HG02884 (cell line): ENCODE results near the gene ALDH1A3.

ENCODE experiments used
- ATAC-seq: cut with Tn5 transposase; IDR thresholded peaks from one replicate; pipeline ENCODE4 v1.9.1; 2021; ENCODE audit warnings: mild to moderate bottlenecking, moderate library complexity; ENCODE audit not compliant: unreplicated experiment

Gene ALDH1A3

DNA sequence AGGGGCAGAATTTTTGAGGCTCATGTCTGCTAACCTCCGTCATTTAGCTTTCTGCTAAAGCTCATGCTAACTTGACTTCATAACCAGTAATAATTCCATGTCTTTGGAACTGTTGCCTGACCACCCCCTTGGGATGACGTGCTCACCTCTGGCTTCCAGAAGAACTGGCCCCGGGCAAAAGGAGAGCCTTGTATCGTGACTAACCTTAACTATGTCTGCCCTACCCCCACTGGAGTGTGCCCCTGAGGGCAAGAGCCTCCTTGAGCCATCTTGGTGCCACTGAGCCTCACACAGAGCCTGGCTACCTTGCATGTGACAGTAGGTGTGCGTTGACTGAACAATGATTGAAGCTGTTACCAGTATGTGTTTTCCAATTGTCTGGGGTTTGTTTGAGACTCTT lies 44.3 kb downstream of the ALDH1A3 start:
- no peak for ATAC-seq

DNA sequence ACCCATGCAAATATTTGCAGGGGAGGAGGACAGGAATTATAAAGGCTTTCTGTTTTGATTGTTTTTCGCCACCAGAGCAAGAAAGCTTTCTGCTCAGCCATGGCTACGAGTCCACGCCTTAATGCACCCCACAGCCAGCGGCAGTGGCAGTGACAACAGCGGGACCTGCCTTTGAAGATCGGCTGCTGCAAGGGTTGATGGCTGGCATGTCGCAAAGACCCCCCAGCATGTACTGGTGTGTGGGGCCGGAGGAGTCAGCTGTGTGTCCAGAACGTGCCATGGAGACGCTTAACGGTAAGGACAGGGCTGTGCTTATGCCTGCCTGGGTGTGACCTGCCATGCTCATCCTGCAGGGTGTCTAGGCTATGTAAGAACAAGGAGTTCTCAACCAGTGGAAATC lies 44.8 kb downstream of the ALDH1A3 start:
- ATAC-seq, result no peak

DNA sequence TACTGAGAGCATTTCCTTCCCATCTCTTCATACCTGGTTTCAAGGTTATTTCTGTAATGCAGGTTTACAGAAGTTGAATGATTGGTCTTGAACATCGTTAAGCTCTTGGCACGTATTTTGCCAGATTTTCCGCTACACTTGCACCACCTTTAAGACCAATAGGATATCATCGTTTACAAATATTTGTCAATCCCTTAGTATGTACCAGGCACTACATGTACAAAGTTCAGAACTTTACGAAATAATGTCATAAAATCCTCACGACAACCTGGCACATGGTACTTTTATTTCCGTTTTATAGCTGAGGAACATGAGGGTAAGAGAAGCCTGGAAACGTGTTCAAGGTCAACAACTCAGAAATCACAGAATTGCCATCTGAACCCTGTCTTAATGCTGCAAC lies 45.8 kb downstream of the ALDH1A3 start:
- no peak for ATAC-seq

DNA sequence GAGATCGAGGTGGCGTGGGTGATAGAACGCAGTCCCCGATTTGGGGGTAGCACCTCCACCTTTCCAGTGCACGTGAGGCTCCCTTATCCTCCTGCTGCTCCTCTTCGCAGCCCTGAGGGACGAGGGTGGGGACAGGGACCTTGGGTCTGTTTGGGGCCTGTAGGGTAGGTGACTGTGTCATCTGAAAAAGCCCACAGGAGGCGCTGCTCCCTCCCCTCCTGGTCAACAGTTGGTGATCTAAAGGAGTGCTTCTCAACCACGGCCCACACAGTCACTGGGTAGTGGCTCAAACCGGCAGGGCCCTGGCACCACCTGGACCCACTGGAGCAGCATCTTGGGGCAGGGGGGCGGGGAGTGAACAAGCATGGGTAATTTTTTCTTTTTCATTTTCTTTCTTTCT lies 46.6 kb downstream of the ALDH1A3 start:
- no peak for ATAC-seq

DNA sequence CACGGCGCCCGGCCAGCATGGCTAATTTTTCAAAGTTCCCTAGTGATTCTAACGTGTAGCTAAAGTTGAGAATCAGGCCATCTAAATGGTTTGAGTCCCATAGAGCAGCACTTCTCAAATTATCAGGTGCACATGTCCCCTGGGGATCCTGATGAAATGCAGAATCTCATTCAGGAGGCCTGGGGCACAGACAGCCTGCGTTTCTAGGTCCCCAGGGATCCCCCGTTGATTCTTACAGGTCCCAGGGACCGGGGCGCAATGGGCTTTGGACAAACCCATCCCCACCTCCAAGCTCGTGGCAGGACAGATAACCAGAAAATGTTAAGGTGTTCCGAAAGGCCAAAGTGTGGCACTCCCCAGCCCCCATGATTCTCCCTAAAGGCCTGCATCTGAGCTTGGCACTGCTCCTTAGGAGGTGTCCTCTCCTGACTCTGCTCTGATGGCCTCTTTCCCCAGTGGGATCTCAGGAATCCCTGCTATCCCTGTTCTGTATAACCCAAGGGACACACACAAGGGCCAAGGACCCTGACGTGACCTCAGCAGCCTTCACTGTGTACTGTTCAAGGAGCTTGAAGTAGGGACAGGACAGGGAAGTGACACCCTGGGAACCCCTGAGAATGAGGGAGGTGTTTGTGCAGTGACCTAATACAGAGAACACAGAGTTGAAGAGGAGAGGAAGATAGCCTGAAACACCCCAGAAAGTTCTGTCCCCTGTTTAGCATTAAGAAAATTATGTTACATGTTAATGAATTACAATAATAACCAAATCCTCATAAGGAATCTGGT lies 47.5 kb downstream of the ALDH1A3 start:
- no peak for ATAC-seq

DNA sequence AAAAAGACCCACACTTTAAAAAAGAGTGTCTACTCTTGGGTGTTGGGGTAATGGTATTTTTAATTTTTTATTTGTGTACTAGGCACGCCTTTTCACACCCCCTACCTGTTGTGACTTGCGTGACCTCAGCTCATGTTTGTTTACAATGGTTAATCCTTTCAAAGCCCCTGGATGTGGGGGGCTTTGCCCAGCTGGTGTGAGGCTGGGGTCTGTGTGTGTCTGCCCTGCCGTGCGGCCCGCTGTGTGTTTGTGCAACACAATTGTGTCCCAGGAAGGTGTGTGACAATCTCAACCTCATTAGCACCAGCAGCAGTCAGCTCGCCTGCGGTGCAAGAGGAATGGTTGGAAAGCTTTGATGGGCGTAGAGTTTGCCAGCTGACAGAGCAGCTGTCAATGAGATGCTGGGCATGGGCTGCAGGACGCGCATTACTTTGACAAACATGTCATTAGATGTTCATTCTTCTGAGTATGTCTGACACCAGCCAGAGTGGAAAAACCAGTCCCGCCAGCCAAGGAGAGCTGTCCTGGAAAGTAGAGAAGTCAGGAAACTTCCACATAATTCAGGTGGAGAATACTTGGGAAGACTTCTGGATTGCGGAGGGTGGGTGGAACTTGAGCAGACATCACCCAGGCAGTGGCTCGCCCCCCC lies 49.1 kb downstream of the ALDH1A3 start:
- ATAC-seq, result no peak

DNA sequence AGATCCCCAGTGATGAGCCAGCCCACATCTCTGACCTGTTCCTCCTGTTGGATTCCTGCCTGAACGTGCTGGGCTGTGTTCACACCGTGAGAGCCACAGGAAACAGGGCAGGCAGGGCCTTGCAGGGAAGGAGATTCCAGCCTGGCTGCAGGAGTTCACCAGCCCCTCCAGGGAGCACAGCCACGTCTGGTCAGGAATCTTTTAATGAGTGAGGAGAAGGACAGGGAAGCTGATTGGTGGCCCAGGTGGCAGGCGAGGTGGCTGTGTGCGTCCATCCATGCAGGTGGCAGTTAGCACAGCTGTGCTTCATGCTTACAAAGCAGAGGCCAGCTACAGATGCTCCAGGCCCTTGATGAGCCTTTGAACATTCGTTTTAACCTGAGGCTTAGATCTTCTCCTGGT lies 50.0 kb downstream of the ALDH1A3 start:
- no peak for ATAC-seq

DNA sequence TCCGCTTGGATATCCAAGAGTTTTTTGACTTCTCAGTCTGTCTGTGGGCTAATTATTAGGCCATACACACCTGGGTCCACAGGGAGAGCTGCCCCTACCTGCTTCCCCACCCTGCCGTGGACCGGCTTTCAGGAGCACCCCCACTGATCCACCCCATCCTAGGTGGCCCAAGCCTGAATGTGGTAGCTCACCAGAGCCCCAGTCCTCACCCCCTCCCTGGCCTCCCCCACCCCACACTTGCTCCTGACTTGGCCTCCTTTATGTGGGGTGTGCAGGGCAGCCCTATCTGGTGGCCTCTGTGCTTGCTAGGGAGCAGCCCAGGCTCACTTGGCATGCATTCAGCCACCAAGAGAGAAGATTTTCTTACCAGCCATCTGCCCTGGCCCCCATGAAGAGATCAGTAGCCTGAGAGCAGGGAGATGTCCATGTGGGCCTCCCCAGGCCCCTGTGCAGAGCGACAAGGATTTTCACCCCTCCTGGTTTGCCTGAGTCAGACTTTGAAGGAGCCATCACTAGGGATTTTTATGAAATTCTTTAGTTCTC lies 50.7 kb downstream of the ALDH1A3 start:
- ATAC-seq, result no peak

DNA sequence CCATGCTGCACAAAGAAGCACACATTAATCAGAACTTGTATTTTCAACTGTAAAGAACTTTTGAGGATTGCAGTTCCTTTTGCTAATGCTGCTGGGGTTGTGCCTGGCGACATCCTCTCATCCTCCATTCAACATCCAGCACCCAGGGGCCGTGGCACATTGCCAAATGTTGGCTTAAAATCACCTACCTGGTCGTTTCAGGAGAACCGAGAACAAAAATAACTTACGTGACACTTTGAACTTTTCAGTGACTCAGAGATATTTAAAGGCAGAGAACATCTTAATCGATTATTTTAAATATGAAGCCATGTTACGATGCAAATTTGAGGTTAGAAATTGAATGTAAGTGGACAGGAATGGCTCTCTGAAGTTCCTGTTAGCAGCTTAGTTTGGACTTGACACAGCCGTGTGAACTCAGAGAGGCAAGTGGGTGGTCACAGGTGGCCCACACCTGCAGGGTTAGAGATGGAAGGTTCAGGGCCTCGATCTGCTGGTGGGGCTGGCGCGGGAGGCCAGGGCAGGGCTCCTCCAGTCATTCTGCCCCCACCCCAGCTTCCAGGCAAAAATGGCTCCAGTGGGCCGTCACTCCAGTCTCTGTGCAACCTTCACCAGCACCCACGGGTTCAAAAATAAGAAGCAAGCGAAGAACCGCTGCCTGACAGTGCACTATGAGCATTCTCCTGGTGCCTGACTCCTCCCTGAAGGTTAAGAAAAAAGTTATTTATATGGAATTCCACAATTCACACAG lies 51.7 kb downstream of the ALDH1A3 start:
- peak; percentile 61 for ATAC-seq

DNA sequence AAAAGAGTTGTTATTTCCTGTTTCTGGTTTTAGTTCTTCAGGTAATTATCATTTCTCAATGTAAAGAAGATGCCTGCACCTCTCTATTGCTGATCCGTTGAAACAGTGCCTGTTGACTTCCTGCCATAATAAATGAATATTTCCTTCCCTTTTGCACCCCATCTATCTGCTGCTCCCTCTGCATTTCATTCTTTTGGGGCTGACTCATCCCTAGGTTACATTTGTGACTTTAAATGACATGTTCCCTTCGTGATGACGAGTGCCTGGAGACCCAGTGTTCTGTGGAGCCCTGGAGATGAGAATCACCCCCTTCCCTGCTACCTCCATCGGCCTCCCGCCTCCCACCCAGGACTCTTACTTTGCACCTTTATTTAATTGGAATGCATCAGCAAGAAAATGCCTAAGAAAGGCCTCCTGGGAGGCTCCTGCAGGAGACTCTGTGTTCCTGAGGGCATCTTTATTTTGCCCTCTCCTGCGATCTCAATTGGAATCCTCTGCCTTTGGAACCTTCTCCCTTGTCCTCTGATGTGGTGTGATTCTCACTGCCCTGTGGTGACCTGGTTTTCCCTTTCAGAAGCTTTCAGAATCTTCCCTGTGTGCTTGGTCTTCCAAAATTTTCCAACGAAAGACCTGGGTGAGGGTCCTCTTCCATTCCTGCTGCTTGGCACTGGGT lies 53.2 kb downstream of the ALDH1A3 start:
- no peak for ATAC-seq

DNA sequence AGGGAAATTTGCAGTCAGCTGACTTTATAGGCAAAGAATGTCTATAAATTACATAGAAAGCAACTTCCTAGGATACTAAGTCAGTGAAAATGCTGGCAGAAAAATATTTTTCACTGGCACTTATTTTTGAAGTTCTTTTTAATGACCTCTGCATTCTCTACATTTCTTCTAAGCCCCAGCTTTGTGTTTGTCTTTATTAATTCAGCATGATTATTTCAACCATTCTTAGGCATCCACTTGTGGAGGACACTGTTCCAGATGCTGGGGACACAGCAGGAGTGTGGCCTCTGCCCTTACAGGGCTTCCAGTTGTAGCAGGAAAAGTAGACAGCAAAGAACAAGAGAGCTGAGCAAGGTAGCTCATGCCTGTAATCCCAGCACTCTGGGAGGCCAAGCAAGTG lies 54.5 kb downstream of the ALDH1A3 start:
- no peak for ATAC-seq

DNA sequence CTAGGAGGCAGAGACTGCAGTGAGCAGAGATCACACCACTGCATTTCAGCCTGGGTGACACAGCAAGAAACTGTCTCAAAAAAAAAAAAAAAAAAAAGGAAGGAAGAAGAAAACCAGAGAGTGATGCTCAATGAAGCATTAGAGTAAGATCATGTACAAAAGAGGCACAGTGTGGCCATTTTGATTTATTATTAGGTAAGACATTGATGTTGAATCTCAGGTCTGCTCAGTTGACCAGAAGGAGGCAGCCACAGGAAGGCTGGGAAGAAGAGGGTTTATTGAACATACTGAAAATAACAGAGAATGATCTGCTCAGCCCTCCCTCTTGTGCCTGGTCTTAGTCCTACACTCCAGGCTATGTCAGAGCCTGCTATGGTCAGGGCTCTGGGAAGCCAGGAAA lies 55.1 kb downstream of the ALDH1A3 start:
- ATAC-seq, result no peak

DNA sequence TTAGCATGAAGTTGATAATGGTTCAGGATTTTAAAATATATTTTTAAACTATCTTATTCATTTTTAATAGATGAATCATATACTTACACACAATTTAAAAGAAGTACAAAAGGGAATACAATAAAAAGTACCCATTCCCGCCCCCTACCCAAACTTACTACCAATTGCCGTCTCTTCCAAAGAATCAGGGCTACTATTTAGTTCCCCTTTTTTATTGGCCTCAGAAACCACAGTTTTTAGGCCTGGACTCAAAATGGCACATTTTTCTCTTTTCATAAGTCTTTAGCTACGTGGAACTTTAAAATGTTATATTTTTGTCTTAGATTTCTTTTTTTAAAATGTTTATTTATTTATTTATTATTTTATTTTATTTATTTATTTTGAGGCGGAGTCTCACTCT lies 57.5 kb downstream of the ALDH1A3 start:
- no peak for ATAC-seq

DNA sequence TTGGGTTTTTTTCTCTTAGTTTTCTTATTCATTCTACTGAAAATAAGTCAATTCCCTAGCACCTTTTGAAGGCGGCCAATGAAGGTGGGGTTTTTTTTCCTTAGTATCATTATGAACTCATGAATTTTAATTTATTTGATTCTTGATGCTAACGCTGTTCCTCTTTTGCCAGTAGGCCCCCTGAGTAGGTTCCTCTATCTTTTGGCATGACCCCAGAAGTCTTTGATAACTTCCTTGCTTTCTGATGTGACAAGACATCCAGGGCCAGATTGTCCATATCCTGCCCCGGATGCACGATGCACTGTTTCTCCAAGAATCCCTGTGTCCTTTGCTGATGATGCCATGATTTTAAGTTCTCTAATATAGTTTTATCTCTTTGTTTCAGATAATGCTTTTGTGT lies 60.2 kb downstream of the ALDH1A3 start:
- ATAC-seq, result no peak

DNA sequence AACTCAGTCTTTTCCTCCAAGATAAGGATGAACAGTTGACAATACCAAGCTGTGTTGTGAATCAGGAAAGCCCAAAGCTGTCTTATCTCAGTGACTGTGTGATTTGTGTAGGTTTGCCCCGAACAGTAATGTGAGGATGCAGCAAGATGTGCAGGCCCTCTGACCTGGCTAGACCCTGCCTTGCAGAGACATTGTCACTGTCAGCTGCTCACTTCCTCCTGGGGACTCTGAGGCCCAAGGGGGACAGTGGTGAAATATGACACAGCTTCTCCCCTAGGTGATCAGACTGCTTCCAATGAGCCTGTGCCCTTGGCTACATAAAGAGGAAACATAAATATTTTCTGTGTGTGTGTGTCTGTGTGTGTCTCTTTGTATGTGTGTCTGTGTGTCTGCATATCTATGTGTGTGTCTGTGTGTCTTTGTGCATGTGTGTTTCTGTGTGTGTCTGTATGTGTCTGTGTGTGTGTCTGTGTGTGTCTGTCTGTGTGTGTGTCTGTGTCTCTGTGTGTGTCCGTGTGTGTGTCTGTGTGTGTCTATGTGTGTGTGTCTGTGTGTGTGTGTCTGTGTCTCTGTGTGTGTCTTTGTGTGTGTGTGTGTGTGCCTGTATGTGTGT lies 61.2 kb downstream of the ALDH1A3 start:
- ATAC-seq, result peak; percentile 78

DNA sequence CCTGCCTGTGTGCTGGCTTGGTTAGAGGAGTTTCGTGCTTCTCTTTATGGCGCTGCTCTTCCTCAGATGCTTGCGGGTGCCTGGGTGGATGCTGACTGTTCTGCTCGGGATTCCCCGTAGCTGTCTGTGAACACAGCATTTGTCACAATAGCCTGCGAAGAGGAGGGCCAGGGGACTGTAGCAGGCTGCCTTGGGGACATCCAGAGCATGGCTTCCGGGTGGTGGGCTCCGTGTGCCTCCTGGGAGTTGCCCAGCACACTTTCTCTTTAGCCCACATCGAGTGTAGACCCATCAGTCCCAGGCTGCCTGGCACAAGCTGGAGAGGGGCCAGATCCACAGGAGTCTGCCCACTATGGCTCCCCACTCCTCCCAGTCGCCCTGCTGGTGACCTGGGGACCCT lies 61.9 kb downstream of the ALDH1A3 start:
- peak; percentile 43 for ATAC-seq

DNA sequence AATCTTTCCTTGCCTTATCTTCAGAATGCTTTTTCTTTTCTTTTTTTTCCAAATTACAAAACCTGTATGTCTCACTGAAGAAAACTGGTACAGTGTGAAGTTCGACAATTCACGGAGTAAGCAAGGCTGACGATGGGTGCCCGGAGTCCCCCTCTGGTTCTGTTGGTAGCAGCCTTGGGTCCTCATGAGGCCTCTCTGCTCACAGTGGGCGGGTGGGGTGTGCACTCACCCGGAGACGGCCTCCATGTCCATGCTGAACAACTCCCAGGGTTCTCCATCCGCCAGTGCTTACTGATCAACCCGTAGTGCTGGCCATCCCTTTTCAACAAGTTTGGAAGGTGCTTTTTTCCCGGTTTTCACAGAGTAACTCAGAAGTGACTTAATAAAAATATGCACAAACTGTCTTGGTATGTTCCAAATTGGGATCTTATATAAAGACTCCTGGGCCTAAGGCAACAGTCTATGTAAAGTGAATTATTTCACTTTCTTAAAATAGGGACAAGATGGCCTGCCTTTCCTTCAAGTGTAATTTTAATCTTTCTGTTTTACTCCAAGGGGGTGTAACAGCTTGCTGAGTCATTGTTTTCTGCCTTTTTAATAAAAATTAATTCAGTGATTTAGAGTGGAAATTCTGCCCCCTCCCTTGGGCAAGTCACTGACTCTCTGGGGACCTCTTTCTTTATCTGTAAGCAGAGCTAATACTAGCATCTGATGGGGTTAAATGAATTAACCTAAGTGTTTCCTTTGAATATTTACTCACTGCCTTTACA lies 63.2 kb downstream of the ALDH1A3 start:
- ATAC-seq, result no peak

DNA sequence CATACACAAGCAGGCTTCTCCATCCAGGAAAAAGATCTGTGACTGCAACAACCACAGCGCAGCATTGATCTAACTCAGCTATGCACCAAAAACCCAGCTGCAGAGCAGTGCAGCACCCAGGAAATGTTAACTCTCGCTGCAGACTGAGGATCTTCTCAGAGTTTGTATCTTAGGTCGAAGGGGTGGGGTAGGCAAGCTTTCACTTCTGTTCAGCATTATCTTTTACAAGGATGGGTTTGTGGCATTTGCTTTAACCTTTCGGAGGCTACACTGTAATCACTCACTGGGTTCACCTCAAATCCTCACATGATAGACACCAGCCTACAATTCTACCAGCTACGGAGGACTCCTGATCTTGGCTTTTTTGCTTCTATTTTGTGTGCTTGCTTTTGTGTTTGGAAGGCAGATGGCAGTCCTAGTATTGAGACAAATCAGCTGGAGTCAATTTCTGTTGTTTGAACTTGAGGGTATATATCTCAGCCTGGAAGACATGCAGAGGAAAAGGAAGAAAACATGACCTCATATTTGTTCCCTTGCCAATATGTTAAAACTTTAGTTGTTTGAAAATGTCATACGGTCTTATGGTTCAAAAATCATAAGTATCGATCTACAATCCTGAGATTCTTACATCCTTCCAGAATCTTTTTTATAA lies 64.7 kb downstream of the ALDH1A3 start:
- no peak for ATAC-seq

DNA sequence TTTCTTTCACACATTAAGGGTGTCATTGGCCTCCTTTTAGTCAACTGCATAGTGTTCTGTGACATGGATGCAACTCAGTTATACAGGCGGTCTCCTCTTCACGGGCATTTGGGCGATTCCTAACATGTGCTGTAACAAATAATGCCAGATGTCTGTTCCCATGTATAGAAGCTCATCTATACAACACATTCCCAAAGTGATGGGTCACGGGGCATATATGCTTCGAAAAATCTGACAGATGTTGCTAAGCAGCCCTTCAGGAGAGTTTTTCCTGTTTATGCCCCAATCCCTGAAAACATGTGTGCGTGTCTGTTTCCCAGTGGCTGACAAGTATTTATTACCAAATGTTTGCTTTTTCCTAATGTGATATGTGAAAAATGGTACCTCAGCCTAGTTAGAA lies 65.4 kb downstream of the ALDH1A3 start:
- no peak for ATAC-seq
